Transverse colon (tissue), 4 donors: ENCODE results near the gene PTPRN2. TPM values are rescaled to one million over a fixed set of nuclear protein-coding genes. Genes with fewer than 3 reads are reported as not detected.

Experiments
- DNase-seq: peaks from one replicate; pipeline ENCODE4 v3.0.0-alpha.2; 2019
- H3K27ac ChIP-seq, 4 donors: fragments of 200-600 bp; sonication (generic); 2 replicates each; pipeline ENCODE4 v1.5.1; 2016 to 2018; ENCODE audit warnings: inconsistent platforms in 4 of 4
- H3K27me3 ChIP-seq: fragments of 200-600 bp; sonication (generic); 2 replicates; pipeline ENCODE4 v1.5.1; 2017; ENCODE audit warnings: inconsistent platforms
- H3K36me3 ChIP-seq, 4 donors: fragments of 200-600 bp; sonication (generic); 2 replicates each; pipeline ENCODE4 v1.5.1; 2017 to 2019; ENCODE audit warnings: inconsistent platforms in 4 of 4
- H3K4me1 ChIP-seq, 4 donors: fragments of 200-600 bp; sonication (generic); 2 replicates each; pipeline ENCODE4 v1.5.1; 2017 to 2020; ENCODE audit warnings: inconsistent platforms in 4 of 4
- H3K4me3 ChIP-seq, 4 donors: fragments of 200-600 bp; sonication (generic); 1 replicate in 1 of 4; 2 replicates in 3 of 4; pipeline versions ENCODE4 v1.5.1 to v1.6.1; 2017 to 2019; ENCODE audit warnings: inconsistent platforms in 4 of 4
- H3K9me3 ChIP-seq, 2 donors: fragments of 200-600 bp; sonication (generic); 2 replicates each; pipeline ENCODE4 v1.5.1; 2017 to 2019; ENCODE audit warnings: inconsistent platforms in 2 of 2
- EP300 ChIP-seq: sonication (generic); formaldehyde crosslinking; IDR thresholded peaks from one replicate; pipeline ENCODE4 v1.6.1; 2017; ENCODE audit warnings: antibody characterized with exemption, low read depth
- POLR2A ChIP-seq: fragments of 450-650 bp; IDR thresholded peaks from one replicate; pipeline ENCODE4 v1.6.1; 2016; ENCODE audit warnings: antibody characterized with exemption, mild to moderate bottlenecking, moderate library complexity
- POLR2AphosphoS5 ChIP-seq, 3 donors: sonication (generic); formaldehyde crosslinking; IDR thresholded peaks; one replicate each; pipeline ENCODE4 v1.6.1; 2016; ENCODE audit warnings: antibody characterized with exemption in 3 of 3
- WGBS, 2 donors: methylation state at CpG; one replicate each; pipeline ENCODE4 v1.1.5; 2018; ENCODE audit warnings: low coverage in 1 of 2; 5-methylcytosine and 5-hydroxymethylcytosine counted together
- in situ Hi-C, 4 donors: fragments of 200-750 bp; cut with MboI; loops; one replicate each; pipeline versions ENCODE4 v1.15.0 to v1.15.1; 2017; ENCODE audit warnings: low sequenced_read_pairs in 3 of 4, low pct_ligation_motif_present in 1 of 4, low pct_unique_long_range_greater_than_20kb in 1 of 4
- intact Hi-C: fragments of 100-400 bp; cut with DNase I; formaldehyde crosslinking; loops from one replicate; pipeline ENCODE4 v1.15.1; 2023; ENCODE audit warnings: low total_unique reads
- total RNA-seq, 4 donors: library from RNA; depleted of rRNA; stranded (reverse); fragments of >200 nt; gene quantifications; one replicate each; pipeline ENCODE4 v1.1.0, GENCODE V29; 2016
- TF ChIP-seq, protein P1 (sequence below), 5 experiments: fragments of 200-600 bp in 3 of 5; fragments of 450-650 bp in 2 of 5; sonication (generic) in 3 of 5; IDR thresholded peaks; 1 replicate in 2 of 5; 2 replicates in 3 of 5; pipeline ENCODE4 v1.5.1; 2016 to 2017; ENCODE audit warnings: antibody characterized with exemption in 5 of 5, inconsistent platforms in 3 of 5, mild to moderate bottlenecking in 2 of 5, moderate library complexity in 1 of 5

Gene PTPRN2
- total RNA-seq, 4 donors from 2014 or later = 15.4 to 31.1 (median 21.8) TPM

GRCh38 chr7:158391541-158391940, 196.1 kb downstream of the PTPRN2 start:
- TF ChIP-seq POLR2A (no peak), POLR2AphosphoS5 (IDR thresholded peaks at IDR 0.05) (no peak), EP300 (no peak)
- TF ChIP-seq, protein P1, sequence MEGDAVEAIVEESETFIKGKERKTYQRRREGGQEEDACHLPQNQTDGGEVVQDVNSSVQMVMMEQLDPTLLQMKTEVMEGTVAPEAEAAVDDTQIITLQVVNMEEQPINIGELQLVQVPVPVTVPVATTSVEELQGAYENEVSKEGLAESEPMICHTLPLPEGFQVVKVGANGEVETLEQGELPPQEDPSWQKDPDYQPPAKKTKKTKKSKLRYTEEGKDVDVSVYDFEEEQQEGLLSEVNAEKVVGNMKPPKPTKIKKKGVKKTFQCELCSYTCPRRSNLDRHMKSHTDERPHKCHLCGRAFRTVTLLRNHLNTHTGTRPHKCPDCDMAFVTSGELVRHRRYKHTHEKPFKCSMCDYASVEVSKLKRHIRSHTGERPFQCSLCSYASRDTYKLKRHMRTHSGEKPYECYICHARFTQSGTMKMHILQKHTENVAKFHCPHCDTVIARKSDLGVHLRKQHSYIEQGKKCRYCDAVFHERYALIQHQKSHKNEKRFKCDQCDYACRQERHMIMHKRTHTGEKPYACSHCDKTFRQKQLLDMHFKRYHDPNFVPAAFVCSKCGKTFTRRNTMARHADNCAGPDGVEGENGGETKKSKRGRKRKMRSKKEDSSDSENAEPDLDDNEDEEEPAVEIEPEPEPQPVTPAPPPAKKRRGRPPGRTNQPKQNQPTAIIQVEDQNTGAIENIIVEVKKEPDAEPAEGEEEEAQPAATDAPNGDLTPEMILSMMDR (IDR thresholded peaks at IDR 0.05) = no peak
- no peaks in the 10 kb centered on the region for H3K9me3 ChIP-seq
- peaks cover 0 to 9% (median 6%) of the 10 kb centered on the region in 4 donors for H3K4me1 ChIP-seq
- in situ Hi-C loops = no loop called here
- H3K36me3 ChIP-seq = no peaks in the 10 kb centered on the region
- H3K27ac ChIP-seq = no peak overlapping the region
- 89% methylated on average over 4 of the region's 4 CpGs; no CpG with 5 or more reads in 1 of the 2 donors for WGBS, 2 donors
- no peak overlapping the region for H3K4me3 ChIP-seq
- intact Hi-C loops = no loop called here
- H3K27me3 ChIP-seq = no peaks in the 10 kb centered on the region
- no peak for DNase-seq

- intact Hi-C loops = no loop called here
- in situ Hi-C loops = no loop called here
- Histone ChIP-seq H3K4me3 (no peak overlapping the region), H3K27me3 (no peaks in the 10 kb centered on the region), H3K4me1 (peaks cover 0 to 5% (median 2%) of the 10 kb centered on the region in 4 donors), H3K27ac (no peak overlapping the region), H3K36me3 (no peaks in the 10 kb centered on the region), H3K9me3 (no peaks in the 10 kb centered on the region)
- TF ChIP-seq, protein P1 (IDR thresholded peaks at IDR 0.05) = no peak
- TF ChIP-seq POLR2A (no peak), EP300 (no peak)
- WGBS, 2 donors = 86% methylated on average over 12 of the region's 12 CpGs; no CpG with 5 or more reads in 1 of the 2 donors
- DNase-seq = no peak
Measured at GRCh38 chr7:158391141-158391540, 196.5 kb downstream of the PTPRN2 start.

GRCh38 chr7:158390460-158390859, 197.2 kb downstream of the PTPRN2 start:
- Histone ChIP-seq H3K4me3 (no peak overlapping the region), H3K9me3 (no peaks in the 10 kb centered on the region), H3K27ac (no peak overlapping the region), H3K27me3 (no peaks in the 10 kb centered on the region), H3K36me3 (no peaks in the 10 kb centered on the region), H3K4me1 (no peaks in the 10 kb centered on the region)
- WGBS, 2 donors = 80 to 93% methylated on average over 3 to 12 of the region's 16 CpGs
- DNase-seq = no peak
- intact Hi-C loops (no loop called here), in situ Hi-C loops (no loop called here)
- TF ChIP-seq EP300 (no peak), POLR2A (no peak), POLR2AphosphoS5 (IDR thresholded peaks at IDR 0.05) (no peak)
- TF ChIP-seq, protein P1 (IDR thresholded peaks at IDR 0.05) = no peak

- H3K36me3 ChIP-seq = no peaks in the 10 kb centered on the region
- H3K27me3 ChIP-seq = no peaks in the 10 kb centered on the region
- H3K4me3 ChIP-seq = no peak overlapping the region
- TF ChIP-seq, protein P1 (IDR thresholded peaks at IDR 0.05) = no peak
- TF ChIP-seq POLR2A (no peak), EP300 (no peak), POLR2AphosphoS5 (IDR thresholded peaks at IDR 0.05) (no peak)
- no peaks in the 10 kb centered on the region for H3K9me3 ChIP-seq
- H3K27ac ChIP-seq = no peak overlapping the region
- WGBS, 2 donors = 77 to 85% methylated on average over 10 to 35 of the region's 35 CpGs
- intact Hi-C loops (no loop called here), in situ Hi-C loops (no loop called here)
- DNase-seq = no peak
- no peaks in the 10 kb centered on the region for H3K4me1 ChIP-seq
Measured at GRCh38 chr7:158389514-158390425, 197.9 kb downstream of the PTPRN2 start.
